ENCODE measurements around the gene EGFR. TPM values are rescaled to one million over a fixed set of nuclear protein-coding genes. Genes with fewer than 3 reads are reported as not detected.
"Not testable (repeated sequence)": the region's sequence is repeated elsewhere in the genome, so short reads cannot be mapped to it uniquely, and the experiment has no call there.

The EGFR gene
- total RNA-seq, 2 donors from 2014 or later: 66.8 to 85.6 TPM

GRCh38 chr7:55030314-55030713, 11.5 kb downstream of the EGFR start:
- DNase-seq: no peak
- intact Hi-C loops (cut with DNase I, micrococcal nuclease): no loop called here
- no peak for ATAC-seq

- DNase-seq (no peak), ATAC-seq (no peak)
- intact Hi-C loops (cut with DNase I, micrococcal nuclease): no loop called here
Observed at GRCh38 chr7:55031075-55031474, 12.3 kb downstream of the EGFR start.

GRCh38 chr7:55032069-55032699, 13.4 kb downstream of the EGFR start:
- intact Hi-C loops (cut with DNase I, micrococcal nuclease): no loop called here
- DNase-seq: no peak
- ATAC-seq: no peak

DNA sequence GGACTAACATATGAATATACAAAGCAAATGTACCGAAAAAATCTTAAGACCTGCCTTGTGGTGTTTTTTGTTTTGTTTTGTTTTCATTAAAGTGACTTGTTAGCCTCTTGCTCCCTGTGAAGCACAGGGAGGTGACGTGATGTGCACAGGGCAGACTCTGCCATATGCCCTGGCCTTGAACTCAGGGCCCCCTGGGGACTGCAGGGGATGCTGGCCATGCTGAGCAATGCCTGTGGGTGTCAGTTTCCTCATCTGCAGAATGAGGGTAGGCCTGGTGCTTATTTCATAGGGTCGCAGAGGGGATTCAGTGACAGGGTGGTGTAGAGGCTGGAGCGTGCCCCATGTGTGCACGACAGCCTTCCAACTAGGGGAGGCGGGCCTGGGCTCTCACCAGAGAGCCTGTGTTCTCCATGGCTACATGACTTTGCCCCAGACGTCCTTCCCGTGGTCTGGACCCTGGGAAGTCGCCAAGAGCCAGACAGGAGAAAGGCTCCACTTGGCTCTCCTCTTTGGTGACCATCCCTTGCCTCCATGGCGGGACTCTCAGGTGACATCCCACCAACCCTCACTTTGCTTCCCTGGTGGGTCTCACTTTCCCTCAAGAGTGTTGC, 14.5 kb downstream of the EGFR start:
- ATAC-seq (no peak), DNase-seq (no peak)
- intact Hi-C loops (cut with DNase I, micrococcal nuclease): no loop called here

DNA sequence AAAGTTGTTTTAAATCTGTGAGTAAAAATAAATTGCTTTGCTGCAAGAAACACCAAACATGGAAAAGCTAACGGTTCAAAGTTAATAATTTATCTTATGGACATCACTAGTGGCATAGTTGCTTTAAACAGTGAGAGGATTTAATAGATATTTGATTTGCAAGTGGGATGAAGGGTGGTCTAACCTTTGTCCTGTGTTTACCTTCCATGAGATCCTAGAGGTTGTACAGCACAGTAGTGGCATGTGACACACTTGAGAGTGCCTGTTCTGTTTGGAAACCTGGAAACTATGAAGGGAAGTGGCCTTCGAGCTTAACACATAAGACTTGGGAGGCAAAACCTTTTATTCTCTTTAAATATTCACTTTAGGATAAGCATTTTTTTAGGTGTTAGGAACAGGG, 16.0 kb downstream of the EGFR start:
- intact Hi-C loops (cut with DNase I, micrococcal nuclease): no loop called here
- ATAC-seq (no peak), DNase-seq (no peak)

GRCh38 chr7:55035410-55035809, 16.6 kb downstream of the EGFR start:
- DNase-seq; ATAC-seq; intact Hi-C loops (cut with DNase I, micrococcal nuclease): not testable (repeated sequence)

DNA sequence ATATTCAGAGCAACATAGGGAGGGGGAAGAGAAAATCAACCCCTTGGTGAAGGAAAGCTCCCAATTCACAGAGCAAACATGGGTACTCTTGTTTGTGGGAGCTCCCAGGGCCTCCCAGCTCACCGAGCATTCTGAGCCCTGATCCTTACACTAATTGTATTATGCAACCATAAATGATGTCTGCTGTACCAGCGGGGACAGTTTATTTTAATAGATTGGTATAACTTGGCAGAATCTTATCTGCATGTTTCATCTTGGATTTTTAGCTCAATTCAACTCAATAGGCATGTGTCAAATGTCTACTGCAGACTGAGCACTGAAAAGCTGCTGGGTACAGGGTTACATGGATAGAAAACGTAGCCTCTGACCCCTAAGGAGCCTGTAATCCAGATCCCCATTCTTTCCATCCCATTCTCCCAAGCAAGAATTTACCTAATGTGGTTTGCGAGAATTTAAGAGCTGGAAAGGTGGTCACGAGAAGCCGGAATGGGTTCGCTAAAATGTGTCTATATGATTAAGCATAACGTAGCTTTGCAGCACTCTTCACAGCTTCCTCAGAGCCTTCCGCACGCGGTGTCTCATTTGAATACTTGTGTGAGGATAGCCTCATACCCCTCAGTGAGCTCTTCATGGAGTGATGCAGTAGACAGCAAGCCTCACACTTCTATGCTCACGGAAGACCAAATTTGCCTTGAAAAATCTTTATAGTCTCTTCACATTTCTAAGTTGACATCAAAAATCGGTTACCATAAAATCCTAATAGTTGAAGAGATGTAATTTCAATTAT, 18.3 kb downstream of the EGFR start:
- DNase-seq (no peak), ATAC-seq (no peak)
- intact Hi-C loops (cut with DNase I, micrococcal nuclease): no loop called here

DNA sequence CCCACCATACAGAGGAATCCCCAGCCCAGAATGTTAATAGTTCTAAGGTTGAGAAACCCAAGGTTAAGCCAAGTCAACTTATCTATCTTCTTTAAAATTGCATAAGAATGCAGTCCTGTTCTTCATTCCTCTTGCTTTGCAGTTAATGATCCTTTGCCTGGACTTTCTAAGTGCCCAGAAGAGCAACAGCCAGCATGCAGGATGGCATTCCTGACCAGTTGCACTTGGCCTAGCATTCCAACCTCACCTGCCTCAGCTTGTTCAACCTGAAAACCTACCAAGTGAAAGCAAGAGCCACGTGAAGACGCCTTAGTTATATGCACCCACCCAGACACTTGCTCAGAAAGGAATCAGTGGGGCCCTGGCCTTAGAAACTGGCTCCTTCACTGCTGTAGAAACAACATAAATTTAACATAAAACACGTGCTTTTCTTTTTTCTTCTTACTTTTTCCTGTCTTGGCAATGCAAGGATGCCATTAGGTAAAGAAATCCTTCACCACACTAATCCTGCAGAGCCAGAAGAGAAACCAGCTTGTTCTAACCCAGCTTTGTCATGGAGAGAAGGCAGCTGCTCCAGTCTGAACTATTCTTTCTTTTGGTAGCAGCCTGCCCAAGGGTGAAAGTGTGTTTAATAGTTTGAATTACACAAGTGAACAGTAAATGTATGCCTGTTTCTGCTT, 25.0 kb downstream of the EGFR start:
- ATAC-seq: peak; percentile 28
- intact Hi-C loops (cut with DNase I, micrococcal nuclease): no loop called here
- DNase-seq: no peak

- intact Hi-C loops (cut with DNase I, micrococcal nuclease): no loop called here
- ATAC-seq: no peak
- no peak for DNase-seq
Observed at GRCh38 chr7:55044371-55044717, 25.5 kb downstream of the EGFR start.

GRCh38 chr7:55044791-55045190, 26.0 kb downstream of the EGFR start:
- DNase-seq: no peak
- no peak for ATAC-seq
- intact Hi-C loops (cut with DNase I, micrococcal nuclease): no loop called here

DNA sequence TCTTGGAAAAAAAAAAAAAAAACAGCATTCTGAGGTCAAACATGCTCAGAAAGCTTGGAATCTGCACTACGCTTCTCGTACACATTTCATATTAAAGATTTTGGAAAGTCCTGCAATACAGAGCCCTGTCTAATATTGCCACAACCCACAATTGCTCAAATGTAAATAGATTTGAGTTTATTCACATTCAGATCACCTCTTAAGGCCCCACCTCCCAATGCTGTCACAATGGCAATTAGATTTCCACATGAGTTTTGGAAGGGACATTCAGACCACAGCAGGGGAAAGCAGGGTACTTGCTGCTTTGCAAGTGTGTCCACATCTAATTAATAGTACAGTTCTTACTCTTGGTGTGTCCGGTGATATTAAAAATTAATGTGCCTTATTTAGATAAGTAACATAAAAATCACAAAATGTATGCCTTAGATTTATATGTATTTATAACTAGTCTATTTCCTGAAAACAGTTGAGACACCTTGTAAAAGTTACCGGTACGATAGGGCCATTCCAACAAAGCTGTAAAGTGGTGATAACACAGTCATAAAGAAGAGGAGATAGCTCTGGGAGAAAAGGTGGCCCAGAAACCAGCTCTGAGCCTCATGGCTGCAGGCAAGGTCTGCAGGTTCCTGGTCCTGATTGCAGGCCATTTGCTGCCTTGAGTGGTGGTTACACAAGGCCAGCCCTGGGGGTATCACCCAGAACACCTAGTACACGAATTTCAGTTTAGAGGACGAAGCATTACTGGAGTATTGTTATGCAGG, 27.9 kb downstream of the EGFR start:
- ATAC-seq (peak; percentile 92), DNase-seq (peak; percentile 56 to 65)
- intact Hi-C loops (cut with DNase I, micrococcal nuclease): no loop called here

DNA sequence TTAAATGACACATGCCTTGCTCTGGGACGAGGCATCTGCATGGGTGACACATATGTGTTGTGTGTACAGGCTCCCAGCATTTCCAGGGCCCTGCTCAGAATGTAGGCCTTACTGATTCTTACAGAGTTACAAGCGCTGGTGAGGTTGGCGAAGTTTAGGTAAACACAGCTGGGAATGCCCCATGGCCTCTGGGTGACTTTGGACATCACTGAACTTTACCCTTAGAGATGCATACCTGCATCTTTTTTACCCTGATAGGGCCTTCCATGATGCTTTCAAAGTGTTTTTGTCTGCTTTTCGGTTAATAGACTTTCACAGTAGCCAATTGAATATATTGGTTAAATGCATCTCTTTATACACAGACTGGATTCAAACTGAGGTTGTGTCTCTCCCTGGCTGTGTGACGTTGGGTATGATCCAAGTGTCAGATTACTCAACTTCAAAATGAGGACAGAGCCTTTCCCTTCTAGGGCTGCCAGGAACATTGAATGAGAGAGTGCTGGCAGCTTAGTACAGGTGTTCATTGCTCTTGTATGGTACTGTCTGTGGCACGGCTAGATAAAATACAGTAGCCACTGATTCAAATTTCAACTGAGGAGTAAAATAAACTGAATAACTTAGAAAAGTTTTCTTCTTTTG, 29.5 kb downstream of the EGFR start:
- intact Hi-C loops (cut with DNase I, micrococcal nuclease): no loop called here
- ATAC-seq: peak; percentile 37
- no peak for DNase-seq

GRCh38 chr7:55050281-55050680, 31.5 kb downstream of the EGFR start:
- ATAC-seq (no peak), DNase-seq (no peak)

DNA sequence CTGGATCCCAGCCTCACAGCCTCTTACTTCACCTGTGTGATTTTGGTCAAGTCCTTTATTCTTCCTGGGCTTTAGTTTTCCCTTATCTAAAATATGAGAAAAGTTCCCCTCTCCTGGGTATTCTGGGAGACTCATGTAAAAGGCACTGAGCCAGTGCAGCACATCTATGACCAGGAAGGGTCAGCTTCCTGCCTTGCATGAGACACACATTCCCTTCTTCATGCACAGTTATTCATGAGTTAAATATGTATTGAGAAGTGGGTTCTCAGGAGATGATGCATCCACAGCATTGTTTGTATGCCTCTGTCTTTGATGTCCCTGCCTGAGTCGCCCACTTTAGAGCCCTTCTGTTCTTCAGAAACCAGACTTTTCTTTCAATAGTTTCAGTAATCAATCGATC, 33.3 kb downstream of the EGFR start:
- ATAC-seq: no peak
- DNase-seq: no peak
- intact Hi-C loops (cut with DNase I, micrococcal nuclease): no loop called here

More at GRCh38 chr7:55050281-55050680, 31.5 kb downstream of the EGFR start:
- intact Hi-C loops (cut with DNase I, micrococcal nuclease): no loop called here

- intact Hi-C loops (cut with DNase I, micrococcal nuclease): no loop called here
- DNase-seq (no peak), ATAC-seq (no peak)
Observed at GRCh38 chr7:55052741-55053427, 34.1 kb downstream of the EGFR start.

- intact Hi-C loops (cut with DNase I, micrococcal nuclease): no loop called here
- no peak for DNase-seq
- no peak for ATAC-seq
Observed at GRCh38 chr7:55053651-55054571, 35.1 kb downstream of the EGFR start.

- intact Hi-C loops (cut with DNase I, micrococcal nuclease): no loop called here
- no peak for DNase-seq
- no peak for ATAC-seq
Observed at GRCh38 chr7:55054758-55055157, 35.9 kb downstream of the EGFR start.
